ENCODE results near the gene TARBP1. TPM values are rescaled to one million over a fixed set of nuclear protein-coding genes. Genes with fewer than 3 reads are reported as not detected.
"Not testable (repeated sequence)": the region's sequence is repeated elsewhere in the genome, so short reads cannot be mapped to it uniquely, and the experiment has no call there.

The TARBP1 gene
- total RNA-seq, 1 experiment from 2014 or later = 47.3 TPM

GRCh38 chr1:234505769-234506102 lies 26.8 kb upstream of the TARBP1 start:
- H2AFZ ChIP-seq = no peak overlapping the region
- H3F3A ChIP-seq (ENCODE audit: insufficient read depth, low read depth) = peaks cover 49% of the 10 kb centered on the region
- H3K4me2 ChIP-seq = peak overlapping the region; percentile 76
- POLR2A ChIA-PET (ENCODE audit: unreplicated experiment) = interaction anchor here (0.7 kb wide), 2 partner anchors 9 to 94 kb away, joined by 4 to 6 read pairs; no protein-coding TSS in a partner anchor
- H3K79me2 ChIP-seq (ENCODE audit: low read depth) = no peaks in the 10 kb centered on the region
- peak overlapping the region; percentile 99 for H3K27ac ChIP-seq
- no TSS peak for BruUV-seq (replicated peaks)
- H3K27me3 ChIP-seq (ENCODE audit: insufficient read depth, low read depth) = no peaks in the 10 kb centered on the region
- no peak overlapping the region for H3K4me3 ChIP-seq
- H3K36me3 ChIP-seq (ENCODE audit: low read depth) = no peaks in the 10 kb centered on the region
- no peaks in the 10 kb centered on the region for H3K9me2 ChIP-seq (ENCODE audit: insufficient read depth)
- H3K4me1 ChIP-seq (replicated peaks; ENCODE audit: insufficient read depth) = peaks cover 89% of the 10 kb centered on the region
- peak in 1 of 2 experiments; percentile 97 for DNase-seq
- H3K9me3 ChIP-seq (ENCODE audit: insufficient read depth, low read depth) = peaks cover 5% of the 10 kb centered on the region; the same call in 1 of the 2 replicates
- H4K20me1 ChIP-seq (ENCODE audit: insufficient read depth) = no peaks in the 10 kb centered on the region
- intact Hi-C loops (cut with micrococcal nuclease; ENCODE audit: unreplicated experiment) = no loop called here
- CTCF ChIA-PET = no interaction called here
- no peak for TF ChIP-seq EZH2 (IDR thresholded peaks at IDR 0.05; ENCODE audit: low read depth)
- TF ChIP-seq, protein P1, sequence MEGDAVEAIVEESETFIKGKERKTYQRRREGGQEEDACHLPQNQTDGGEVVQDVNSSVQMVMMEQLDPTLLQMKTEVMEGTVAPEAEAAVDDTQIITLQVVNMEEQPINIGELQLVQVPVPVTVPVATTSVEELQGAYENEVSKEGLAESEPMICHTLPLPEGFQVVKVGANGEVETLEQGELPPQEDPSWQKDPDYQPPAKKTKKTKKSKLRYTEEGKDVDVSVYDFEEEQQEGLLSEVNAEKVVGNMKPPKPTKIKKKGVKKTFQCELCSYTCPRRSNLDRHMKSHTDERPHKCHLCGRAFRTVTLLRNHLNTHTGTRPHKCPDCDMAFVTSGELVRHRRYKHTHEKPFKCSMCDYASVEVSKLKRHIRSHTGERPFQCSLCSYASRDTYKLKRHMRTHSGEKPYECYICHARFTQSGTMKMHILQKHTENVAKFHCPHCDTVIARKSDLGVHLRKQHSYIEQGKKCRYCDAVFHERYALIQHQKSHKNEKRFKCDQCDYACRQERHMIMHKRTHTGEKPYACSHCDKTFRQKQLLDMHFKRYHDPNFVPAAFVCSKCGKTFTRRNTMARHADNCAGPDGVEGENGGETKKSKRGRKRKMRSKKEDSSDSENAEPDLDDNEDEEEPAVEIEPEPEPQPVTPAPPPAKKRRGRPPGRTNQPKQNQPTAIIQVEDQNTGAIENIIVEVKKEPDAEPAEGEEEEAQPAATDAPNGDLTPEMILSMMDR (conservative IDR thresholded peaks at IDR 0.05) = no peak

- no peaks in the 10 kb centered on the region for H3K36me3 ChIP-seq (ENCODE audit: low read depth)
- H3F3A ChIP-seq (ENCODE audit: insufficient read depth, low read depth) = peaks cover 53% of the 10 kb centered on the region
- peaks cover 5% of the 10 kb centered on the region; the same call in 1 of the 2 replicates for H3K9me3 ChIP-seq (ENCODE audit: insufficient read depth, low read depth)
- H3K4me3 ChIP-seq = peak overlapping the region; percentile 34
- peak in 1 of 2 experiments; percentile 29 for DNase-seq
- ChIA-PET CTCF (interaction anchor here (0.5 kb wide), 1 partner anchor 152 kb away, joined by 3 read pairs; no protein-coding TSS in a partner anchor), POLR2A (ENCODE audit: unreplicated experiment) (interaction anchor here (0.6 to 0.7 kb wide), 3 partner anchors 10 to 94 kb away, joined by 4 to 6 read pairs (median 6); no protein-coding TSS in a partner anchor)
- H4K20me1 ChIP-seq (ENCODE audit: insufficient read depth) = no peaks in the 10 kb centered on the region
- intact Hi-C loops (cut with micrococcal nuclease; ENCODE audit: unreplicated experiment) = no loop called here
- H3K4me1 ChIP-seq (replicated peaks; ENCODE audit: insufficient read depth) = peaks cover 91% of the 10 kb centered on the region
- peak overlapping the region; percentile 99 for H3K27ac ChIP-seq
- BruUV-seq (replicated peaks) = TSS peak; percentile 80
- H3K4me2 ChIP-seq = peak overlapping the region; percentile 76
- H3K27me3 ChIP-seq (ENCODE audit: insufficient read depth, low read depth) = no peaks in the 10 kb centered on the region
- no peaks in the 10 kb centered on the region for H3K9me2 ChIP-seq (ENCODE audit: insufficient read depth)
- TF ChIP-seq, protein P1 (conservative IDR thresholded peaks at IDR 0.05) = no peak
- TF ChIP-seq EZH2 (IDR thresholded peaks at IDR 0.05; ENCODE audit: low read depth) = no peak
- H2AFZ ChIP-seq = no peak overlapping the region
- H3K79me2 ChIP-seq (ENCODE audit: low read depth) = no peaks in the 10 kb centered on the region
Observed at GRCh38 chr1:234504969-234505768, 26.2 kb upstream of the TARBP1 start.

DNA sequence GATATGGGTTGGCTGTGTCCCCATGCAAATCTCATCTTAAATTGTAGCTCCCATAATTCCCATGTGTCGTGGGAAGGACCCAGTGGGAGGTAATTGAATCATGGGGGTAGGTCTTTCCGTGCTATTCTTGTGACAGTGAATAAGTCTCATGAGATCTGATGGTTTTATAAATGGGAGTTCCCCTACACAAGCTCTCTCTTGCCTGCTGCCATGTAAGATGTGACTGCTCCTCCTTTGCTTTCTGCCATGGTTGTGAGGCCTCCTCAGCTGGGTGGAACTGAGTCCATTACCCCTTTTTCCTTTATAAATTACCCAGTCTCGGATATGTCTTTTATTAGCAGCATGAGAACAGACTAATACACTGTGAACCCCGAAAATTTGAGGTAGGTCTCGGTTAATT lies 25.3 kb upstream of the TARBP1 start:
- H3K9me2 ChIP-seq (ENCODE audit: insufficient read depth); DNase-seq; intact Hi-C loops (cut with micrococcal nuclease; ENCODE audit: unreplicated experiment); H3K4me3 ChIP-seq; H2AFZ ChIP-seq; H3K36me3 ChIP-seq (ENCODE audit: low read depth); BruUV-seq (replicated peaks); H3K9me3 ChIP-seq (ENCODE audit: insufficient read depth, low read depth); H3K79me2 ChIP-seq (ENCODE audit: low read depth); H3K27me3 ChIP-seq (ENCODE audit: insufficient read depth, low read depth); H4K20me1 ChIP-seq (ENCODE audit: insufficient read depth): not testable (repeated sequence)
- Histone ChIP-seq H3F3A (ENCODE audit: insufficient read depth, low read depth) (peaks cover 44% of the 10 kb centered on the region), H3K4me1 (replicated peaks; ENCODE audit: insufficient read depth) (peaks cover 91% of the 10 kb centered on the region), H3K4me2 (peak overlapping the region; percentile 76), H3K27ac (peak overlapping the region; percentile 99)
- ChIA-PET CTCF (interaction anchor here (0.6 kb wide), 1 partner anchor 18 kb away, joined by 5 read pairs; no protein-coding TSS in a partner anchor), POLR2A (ENCODE audit: unreplicated experiment) (interaction anchor here (0.5 to 0.6 kb wide), 3 partner anchors 27 to 495 kb away, joined by 3 to 15 read pairs (median 4); no protein-coding TSS in a partner anchor)

Measured in PC-9 (cell line).